ENCODE measurements around the gene CCDC124.

DNA sequence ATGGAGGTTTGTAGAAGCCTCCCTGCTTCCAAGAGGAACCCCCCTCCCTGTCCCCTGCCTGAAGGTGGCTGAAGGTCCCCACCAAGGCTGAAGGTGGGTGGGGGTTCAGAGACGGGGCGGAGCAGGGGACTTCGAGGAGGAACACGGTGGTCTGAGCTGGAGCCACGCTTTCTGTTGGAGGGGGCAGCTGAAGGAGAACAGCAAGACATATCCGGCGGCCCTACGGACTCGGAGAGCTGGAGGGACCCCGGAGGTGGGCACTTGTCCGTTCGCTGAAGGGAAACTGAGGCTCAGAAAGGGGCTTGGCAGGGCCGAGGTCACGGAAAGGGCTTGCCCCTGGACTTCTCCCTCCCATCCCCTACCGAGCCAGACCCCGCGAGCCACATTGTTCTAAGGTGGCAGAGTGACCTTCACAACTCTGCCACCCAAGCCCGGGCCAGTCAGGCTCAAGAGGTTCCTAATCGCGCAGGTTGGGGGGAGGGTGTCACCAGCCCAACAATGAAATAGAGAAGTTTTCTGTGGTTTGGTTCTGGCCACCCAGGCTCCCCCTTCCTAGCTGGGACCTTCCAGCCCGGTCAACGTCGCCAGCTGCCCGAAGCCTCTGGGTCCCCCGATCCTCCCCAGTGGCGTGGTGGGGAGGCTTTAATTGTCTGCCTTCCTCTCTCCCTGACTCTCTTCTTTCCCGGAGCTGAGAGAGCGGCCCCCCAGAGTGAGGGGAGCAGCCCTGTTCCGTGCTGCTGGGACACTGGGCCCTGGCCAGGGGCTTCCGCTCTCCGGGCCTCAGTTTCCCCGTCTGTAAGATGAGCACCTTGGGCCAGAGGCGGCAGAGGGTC is 18.6 kb downstream of the CCDC124 start:
- TF ChIP-seq, protein P1, sequence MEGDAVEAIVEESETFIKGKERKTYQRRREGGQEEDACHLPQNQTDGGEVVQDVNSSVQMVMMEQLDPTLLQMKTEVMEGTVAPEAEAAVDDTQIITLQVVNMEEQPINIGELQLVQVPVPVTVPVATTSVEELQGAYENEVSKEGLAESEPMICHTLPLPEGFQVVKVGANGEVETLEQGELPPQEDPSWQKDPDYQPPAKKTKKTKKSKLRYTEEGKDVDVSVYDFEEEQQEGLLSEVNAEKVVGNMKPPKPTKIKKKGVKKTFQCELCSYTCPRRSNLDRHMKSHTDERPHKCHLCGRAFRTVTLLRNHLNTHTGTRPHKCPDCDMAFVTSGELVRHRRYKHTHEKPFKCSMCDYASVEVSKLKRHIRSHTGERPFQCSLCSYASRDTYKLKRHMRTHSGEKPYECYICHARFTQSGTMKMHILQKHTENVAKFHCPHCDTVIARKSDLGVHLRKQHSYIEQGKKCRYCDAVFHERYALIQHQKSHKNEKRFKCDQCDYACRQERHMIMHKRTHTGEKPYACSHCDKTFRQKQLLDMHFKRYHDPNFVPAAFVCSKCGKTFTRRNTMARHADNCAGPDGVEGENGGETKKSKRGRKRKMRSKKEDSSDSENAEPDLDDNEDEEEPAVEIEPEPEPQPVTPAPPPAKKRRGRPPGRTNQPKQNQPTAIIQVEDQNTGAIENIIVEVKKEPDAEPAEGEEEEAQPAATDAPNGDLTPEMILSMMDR (IDR thresholded peaks at IDR 0.05; ENCODE audit: low read length): no peak
- no peak for TF ChIP-seq EZH2 (IDR thresholded peaks at IDR 0.05; ENCODE audit: borderline replicate concordance, low read length)

Measured in OCI-LY1 (cell line).